HFF-Myc (cell line): ENCODE results near the gene CMIP.

Experiments used
- DNase-seq: peaks from one replicate; pipeline ENCODE4 v3.0.0-alpha.2; 2011; ENCODE audit warnings: low read depth; ENCODE audit errors: extremely low read depth
- H3K4me3 ChIP-seq: replicated peaks from 2 replicates; pipeline ENCODE4 v1.5.1; 2011; ENCODE audit warnings: low read depth, mild to moderate bottlenecking, control low read depth, low read length
- TF ChIP-seq, protein P1 (sequence below): IDR thresholded peaks from 2 replicates; pipeline ENCODE4 v1.5.1; 2012; ENCODE audit warnings: mild to moderate bottlenecking, low read depth, low read length, control low read depth; ENCODE audit errors: missing control alignments

The CMIP gene

DNA sequence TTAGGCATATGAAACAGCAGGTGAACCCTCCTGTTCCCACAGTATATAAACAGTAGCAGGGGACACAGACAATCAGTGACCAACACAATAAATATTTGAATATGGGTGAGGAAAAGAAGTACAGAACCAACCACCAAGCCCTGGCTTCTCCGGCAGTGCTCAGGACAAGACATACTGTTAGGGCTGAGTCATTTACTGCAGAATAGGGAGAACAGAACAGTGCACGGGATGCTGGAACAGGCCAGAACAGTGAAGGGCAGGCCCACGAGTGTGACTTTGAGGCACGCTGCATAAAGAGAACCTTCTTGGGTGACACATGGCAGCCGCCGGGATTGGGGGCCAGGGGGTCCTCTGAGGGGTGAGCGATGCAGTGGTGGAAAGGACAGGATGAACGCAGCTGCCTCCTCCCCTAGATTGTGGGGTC, 160.4 kb downstream of the CMIP start:
- no peak overlapping the region for H3K4me3 ChIP-seq
- TF ChIP-seq, protein P1, sequence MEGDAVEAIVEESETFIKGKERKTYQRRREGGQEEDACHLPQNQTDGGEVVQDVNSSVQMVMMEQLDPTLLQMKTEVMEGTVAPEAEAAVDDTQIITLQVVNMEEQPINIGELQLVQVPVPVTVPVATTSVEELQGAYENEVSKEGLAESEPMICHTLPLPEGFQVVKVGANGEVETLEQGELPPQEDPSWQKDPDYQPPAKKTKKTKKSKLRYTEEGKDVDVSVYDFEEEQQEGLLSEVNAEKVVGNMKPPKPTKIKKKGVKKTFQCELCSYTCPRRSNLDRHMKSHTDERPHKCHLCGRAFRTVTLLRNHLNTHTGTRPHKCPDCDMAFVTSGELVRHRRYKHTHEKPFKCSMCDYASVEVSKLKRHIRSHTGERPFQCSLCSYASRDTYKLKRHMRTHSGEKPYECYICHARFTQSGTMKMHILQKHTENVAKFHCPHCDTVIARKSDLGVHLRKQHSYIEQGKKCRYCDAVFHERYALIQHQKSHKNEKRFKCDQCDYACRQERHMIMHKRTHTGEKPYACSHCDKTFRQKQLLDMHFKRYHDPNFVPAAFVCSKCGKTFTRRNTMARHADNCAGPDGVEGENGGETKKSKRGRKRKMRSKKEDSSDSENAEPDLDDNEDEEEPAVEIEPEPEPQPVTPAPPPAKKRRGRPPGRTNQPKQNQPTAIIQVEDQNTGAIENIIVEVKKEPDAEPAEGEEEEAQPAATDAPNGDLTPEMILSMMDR, result no peak
- DNase-seq, result no peak

DNA sequence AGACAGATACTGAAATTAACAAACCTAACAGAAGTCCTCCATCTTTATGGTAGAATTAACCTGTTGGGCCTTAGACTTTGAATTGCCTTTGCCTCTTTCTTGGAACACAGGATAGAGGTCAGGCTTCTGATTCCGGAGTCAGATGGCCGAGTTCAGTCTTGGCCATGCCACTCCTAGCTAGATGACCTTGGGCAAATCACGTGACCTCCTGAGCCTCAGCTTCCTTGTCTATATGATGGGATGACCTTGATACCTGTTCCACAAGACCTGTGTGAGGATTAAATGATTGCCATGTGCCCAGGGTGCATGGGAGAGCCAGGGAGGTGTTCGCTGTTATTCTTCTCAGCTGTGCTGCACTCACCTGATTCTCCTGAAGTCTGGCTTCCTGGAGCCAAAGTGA, 161.4 kb downstream of the CMIP start:
- no peak for DNase-seq
- H3K4me3 ChIP-seq, result no peak overlapping the region
- TF ChIP-seq, protein P1, result no peak

DNA sequence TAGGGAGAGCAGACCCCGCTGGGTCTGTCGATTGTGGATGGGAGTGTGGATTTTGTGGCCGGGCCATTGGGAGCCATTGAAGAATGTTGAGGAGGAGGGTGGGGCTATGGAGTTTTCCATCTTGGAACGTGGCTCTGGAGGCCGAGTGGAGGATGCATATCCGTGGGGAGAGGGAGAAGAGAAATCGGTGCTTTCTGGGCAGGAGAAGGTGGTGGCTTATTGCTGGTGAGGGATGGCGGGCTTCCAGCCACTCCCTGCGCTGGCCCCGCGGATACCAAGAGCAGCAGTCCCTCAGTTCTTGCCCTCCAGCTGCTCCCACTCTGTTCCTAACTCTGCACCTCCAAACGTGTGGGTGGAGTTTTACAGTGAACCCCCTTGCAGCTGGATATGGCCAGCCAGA, 162.4 kb downstream of the CMIP start:
- TF ChIP-seq, protein P1, result no peak
- no peak for DNase-seq
- H3K4me3 ChIP-seq, result no peak overlapping the region

GRCh38 chr16:81607805-81608522, 163.4 kb downstream of the CMIP start:
- no peak overlapping the region for H3K4me3 ChIP-seq
- TF ChIP-seq, protein P1, result no peak
- DNase-seq, result no peak

- TF ChIP-seq, protein P1, result no peak
- H3K4me3 ChIP-seq, result no peak overlapping the region
- no peak for DNase-seq
These were observed 164.1 kb downstream of the CMIP start for GRCh38 chr16:81608523-81609209.

DNA sequence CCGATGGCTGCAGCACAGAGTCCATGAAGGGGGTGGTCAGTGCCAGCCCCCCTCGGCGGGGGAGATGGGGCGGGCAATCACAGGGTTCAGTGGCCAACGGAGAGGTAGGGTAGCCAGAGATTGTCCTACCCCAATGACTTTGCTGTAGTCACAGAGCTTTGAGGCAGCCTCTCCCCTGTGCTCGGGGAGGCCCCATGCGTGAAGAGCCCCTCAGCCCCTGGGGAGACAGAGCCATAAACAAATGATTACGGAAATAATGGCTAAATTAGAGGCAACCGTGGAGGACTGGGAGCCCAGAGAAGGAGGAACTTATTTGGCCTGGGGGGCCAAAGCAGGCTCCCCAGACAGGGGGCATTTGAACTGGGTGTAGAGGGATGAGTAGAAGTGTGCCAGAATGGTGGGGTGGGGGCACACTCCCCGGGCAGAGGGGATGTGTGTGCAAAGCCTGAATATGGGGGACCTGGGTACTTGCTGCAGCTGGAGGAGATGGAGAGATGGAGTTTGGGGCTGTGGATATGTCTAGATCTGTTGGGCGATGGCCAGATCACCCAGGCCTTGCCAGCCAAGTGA, 164.8 kb downstream of the CMIP start:
- no peak for DNase-seq
- TF ChIP-seq, protein P1, result no peak
- H3K4me3 ChIP-seq, result no peak overlapping the region
